ENCODE results near the gene ASPRV1.
A peak's percentile ranks its signal among the peaks of the same experiment; 100 is the strongest.

ASPRV1 gene

DNA sequence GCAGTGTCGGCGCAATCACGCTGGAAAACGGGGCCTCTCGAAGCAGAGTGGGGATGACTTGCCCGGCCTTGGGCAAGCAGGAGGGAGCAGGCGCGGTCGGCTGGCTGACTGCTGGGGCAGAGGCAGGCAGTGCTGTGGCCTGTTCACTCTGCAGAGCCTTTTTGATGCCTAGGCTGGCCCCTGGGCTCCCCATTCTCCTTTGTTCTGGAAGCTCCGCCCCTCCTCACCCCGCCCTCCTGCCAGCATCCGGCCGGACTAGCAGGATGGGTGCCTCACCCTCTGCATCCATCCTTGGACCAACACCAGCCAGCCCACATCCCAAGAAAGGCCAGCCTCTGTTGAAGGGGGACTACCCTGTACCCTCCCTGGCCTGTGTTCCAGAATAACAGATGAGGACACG lies at the start of gene ASPRV1:
Gene ASPRV1 (minus strand): TSS at position 136 of the 400 bp plus-strand sequence. CDS start 195 bp downstream, outside the sequence.
- no peak for DNase-seq (ENCODE audit: low read depth)
- TF ChIP-seq, protein P1, sequence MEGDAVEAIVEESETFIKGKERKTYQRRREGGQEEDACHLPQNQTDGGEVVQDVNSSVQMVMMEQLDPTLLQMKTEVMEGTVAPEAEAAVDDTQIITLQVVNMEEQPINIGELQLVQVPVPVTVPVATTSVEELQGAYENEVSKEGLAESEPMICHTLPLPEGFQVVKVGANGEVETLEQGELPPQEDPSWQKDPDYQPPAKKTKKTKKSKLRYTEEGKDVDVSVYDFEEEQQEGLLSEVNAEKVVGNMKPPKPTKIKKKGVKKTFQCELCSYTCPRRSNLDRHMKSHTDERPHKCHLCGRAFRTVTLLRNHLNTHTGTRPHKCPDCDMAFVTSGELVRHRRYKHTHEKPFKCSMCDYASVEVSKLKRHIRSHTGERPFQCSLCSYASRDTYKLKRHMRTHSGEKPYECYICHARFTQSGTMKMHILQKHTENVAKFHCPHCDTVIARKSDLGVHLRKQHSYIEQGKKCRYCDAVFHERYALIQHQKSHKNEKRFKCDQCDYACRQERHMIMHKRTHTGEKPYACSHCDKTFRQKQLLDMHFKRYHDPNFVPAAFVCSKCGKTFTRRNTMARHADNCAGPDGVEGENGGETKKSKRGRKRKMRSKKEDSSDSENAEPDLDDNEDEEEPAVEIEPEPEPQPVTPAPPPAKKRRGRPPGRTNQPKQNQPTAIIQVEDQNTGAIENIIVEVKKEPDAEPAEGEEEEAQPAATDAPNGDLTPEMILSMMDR (conservative IDR thresholded peaks at IDR 0.05; ENCODE audit: low read length) = no peak
- H3K4me3 ChIP-seq (ENCODE audit: low read length) = no peak within 1 kb of the TSS

DNA sequence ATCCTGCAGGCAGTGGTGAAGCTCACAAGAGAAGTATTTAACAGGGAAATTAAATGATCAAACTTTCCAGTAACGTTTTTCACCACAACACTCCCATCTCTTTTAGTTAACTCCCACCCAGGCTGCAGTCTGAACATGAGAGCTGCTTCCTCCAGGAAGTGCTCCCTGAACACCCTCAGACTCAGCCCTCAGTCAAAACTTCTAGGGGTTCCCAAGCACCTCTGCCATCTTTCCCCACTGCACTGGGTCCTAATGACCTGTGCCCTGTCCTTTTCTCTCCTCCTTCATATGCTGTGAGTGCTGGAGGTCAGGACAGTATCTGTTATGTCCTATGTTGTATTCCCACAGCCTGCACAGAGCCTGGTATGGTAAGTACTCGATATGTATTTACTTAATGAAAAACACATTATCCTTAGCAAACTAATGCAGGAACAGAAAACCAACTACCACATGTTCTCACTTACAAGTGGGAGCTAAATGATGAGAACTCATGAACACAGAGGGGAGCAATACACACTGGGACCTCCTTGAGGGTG lies 49.2 kb upstream of the ASPRV1 start:
- DNase-seq (ENCODE audit: low read depth) = peak; percentile 26
- no peak overlapping the region for H3K4me3 ChIP-seq (ENCODE audit: low read length)
- TF ChIP-seq, protein P1 (conservative IDR thresholded peaks at IDR 0.05; ENCODE audit: low read length) = no peak

DNA sequence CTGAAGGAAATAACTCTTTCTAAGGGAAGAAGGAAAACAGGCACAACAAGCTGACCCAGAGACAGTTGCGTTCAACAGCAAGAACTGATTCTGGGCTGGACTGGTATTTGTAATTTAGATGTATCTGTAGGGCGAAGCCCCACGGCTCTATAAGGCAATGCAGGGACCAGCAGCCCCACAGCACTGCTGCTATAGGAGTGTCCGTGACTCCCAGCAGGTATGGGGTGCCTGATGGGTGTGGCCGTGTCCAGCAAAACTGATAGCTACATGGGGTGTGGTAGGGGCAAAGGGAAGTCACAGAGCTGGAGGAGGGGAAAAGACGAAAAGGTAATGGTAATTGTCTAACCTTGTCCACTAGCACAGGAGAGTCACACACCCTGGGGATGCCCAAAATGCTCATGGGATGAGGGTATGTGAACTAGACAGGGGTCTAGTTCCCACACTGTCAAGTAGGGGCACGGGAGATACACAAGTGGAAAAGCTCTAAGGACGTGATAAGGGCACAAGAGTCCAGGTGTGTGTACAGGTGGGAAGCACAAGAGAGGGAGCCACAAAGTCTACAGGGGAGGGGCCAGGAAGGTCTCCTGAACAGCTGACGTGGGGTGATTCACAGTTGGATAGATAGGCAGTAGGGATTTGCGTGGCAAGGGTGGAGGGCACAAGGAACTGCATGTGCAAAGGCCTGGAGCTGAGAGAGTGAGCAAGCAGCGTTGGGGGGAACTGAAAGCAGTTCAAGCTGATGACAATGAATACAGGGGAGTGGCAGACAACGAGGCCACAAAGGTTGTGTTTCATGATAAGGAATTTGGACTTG lies 48.5 kb upstream of the ASPRV1 start:
- TF ChIP-seq, protein P1 (conservative IDR thresholded peaks at IDR 0.05; ENCODE audit: low read length) = no peak
- no peak overlapping the region for H3K4me3 ChIP-seq (ENCODE audit: low read length)
- no peak for DNase-seq (ENCODE audit: low read depth)

DNA sequence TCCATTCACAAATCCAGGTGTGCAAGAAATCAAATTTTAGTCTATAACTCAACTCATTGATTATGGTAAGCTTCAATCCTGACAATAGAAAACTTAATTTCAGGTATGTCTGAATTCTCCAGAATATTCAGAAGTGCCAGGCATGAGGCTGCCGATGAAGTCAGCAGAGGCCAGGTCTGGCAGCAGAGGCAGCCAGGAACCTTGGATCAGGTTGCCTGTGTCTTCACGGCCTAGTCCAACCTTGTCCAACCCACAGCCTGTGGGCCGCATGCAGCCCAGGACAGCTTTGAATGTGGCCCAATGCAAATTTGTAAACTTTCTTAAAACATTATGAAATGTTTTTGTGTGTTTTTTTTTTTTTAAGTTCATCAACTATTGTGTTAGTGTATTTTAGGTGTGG lies 46.9 kb upstream of the ASPRV1 start:
- H3K4me3 ChIP-seq (ENCODE audit: low read length) = no peak overlapping the region
- TF ChIP-seq, protein P1 (conservative IDR thresholded peaks at IDR 0.05; ENCODE audit: low read length) = no peak
- DNase-seq (ENCODE audit: low read depth) = no peak

DNA sequence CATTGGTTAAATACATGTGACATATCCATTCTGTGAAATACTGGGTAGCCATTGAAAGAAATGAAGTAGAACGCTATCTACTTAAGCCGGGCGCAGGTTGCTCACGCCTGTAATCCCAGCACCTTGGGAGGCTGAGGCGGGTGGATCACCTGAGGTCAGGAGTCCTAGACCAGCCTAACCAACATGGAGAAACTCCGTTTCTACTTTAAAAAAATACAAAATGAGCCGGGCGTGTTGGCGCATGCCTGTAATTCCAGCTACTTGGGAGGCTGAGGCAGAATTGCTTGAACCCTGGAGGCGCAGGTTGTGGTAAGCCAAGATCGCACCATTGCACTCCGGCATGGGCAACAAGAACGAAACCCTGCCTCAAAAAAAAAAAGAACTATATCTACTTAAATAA lies 45.7 kb upstream of the ASPRV1 start:
- H3K4me3 ChIP-seq (ENCODE audit: low read length) = no peak overlapping the region
- TF ChIP-seq, protein P1 (conservative IDR thresholded peaks at IDR 0.05; ENCODE audit: low read length) = no peak
- no peak for DNase-seq (ENCODE audit: low read depth)

DNA sequence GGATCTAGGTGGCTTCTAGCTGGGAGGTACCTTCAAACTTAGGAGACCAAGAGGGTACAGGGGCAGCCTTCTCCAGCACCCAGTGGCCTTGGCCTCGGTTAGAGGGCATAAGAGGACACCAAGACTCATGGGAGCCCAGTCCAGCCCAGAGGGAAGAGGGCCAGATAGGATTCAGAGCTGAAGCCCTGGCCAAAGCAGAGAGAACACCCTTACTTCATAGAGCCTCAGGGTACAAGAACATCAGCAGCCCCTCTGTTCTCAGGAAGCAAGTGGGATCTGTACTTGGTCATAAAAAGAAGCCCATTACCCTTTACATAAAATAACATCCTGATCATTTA lies 45.0 kb upstream of the ASPRV1 start:
- no peak overlapping the region for H3K4me3 ChIP-seq (ENCODE audit: low read length)
- TF ChIP-seq, protein P1 (conservative IDR thresholded peaks at IDR 0.05; ENCODE audit: low read length) = no peak
- DNase-seq (ENCODE audit: low read depth) = no peak

All from AG10803 (cell line).